ENCODE data around the gene MAP2K5.

Gene MAP2K5

DNA sequence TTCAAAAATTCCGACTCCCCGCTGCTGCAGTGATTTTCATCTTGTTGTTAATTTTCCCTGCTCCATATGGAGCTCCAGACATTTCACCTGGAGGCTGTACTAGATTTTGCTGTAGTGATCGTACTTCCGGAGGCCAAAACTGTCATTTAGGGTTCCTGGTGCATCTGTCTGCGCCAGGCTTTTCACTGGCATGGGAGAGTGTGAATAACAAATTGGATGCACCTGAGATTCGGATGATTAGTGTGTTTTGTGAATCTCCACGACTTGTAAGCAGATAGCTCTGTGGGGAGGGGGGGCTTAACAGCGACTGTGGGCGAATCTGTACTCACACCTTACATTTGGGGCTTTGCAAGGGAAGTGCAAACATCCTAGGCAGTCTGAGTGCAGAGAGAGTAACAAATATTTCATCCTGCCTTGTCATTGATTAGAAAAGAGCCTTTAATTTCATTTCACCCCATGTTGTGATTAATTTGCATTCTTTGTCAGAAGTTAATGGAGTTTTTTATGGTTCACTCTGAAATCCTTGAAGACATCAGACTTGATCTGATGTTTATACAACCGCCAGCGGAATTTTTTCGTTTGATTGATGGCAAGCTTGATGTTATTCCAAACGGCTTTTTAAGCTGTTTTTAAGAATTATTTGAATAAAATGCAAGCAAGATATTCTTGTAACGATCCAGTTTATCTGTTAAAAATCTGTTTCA lies 190.3 kb downstream of the MAP2K5 start (continued):
- TF ChIP-seq, protein P1, sequence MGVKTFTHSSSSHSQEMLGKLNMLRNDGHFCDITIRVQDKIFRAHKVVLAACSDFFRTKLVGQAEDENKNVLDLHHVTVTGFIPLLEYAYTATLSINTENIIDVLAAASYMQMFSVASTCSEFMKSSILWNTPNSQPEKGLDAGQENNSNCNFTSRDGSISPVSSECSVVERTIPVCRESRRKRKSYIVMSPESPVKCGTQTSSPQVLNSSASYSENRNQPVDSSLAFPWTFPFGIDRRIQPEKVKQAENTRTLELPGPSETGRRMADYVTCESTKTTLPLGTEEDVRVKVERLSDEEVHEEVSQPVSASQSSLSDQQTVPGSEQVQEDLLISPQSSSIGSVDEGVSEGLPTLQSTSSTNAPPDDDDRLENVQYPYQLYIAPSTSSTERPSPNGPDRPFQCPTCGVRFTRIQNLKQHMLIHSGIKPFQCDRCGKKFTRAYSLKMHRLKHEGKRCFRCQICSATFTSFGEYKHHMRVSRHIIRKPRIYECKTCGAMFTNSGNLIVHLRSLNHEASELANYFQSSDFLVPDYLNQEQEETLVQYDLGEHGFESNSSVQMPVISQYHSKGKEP (tag by site-specific recombination; IDR thresholded peaks at IDR 0.05), result 0 out of 2 replicates have a peak, but pooled peaks have one; percentile 44
- TF ChIP-seq ZBTB21 (tag by site-specific recombination; IDR thresholded peaks at IDR 0.05) (no peak), ZNF707 (tag by site-specific recombination; IDR thresholded peaks at IDR 0.05) (no peak), ZNF140 (tag by site-specific recombination; IDR thresholded peaks at IDR 0.05) (no peak), ZBTB17 (tag by site-specific recombination; IDR thresholded peaks at IDR 0.05) (peak; percentile 36)

DNA sequence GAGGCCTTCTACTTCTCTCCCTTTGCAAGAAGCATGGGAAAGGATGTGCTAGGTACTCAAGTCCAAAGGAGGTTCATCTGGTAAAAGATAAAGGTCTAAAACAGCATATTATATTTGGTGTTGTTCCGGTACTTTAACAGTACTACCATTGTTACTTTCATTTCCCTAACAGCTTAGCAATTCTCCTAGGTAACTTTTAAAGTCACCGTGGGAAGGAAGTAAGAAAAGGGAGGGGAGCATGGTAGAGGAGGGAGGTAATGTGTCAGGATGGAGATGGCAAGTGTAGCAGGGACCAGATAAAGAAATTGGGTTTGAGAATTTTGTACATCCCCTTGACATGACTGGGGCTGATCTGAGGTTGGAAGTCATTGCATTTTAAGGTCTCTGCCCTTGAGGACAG lies 193.4 kb downstream of the MAP2K5 start:
- no peaks in the 10 kb centered on the region for H3K9me3 ChIP-seq (ENCODE audit: control insufficient read depth, insufficient read depth, low read depth, low read length)
- TF ChIP-seq ZNF426 (tag by site-specific recombination; IDR thresholded peaks at IDR 0.05), result no peak
- TF ChIP-seq ZNF221 (tag by site-specific recombination; IDR thresholded peaks at IDR 0.05; ENCODE audit: borderline replicate concordance), result no peak
- no peak for TF ChIP-seq ZNF175 (tag by site-specific recombination; IDR thresholded peaks at IDR 0.05)
- TF ChIP-seq ZBTB7A (tag by site-specific recombination; IDR thresholded peaks at IDR 0.05; ENCODE audit: low read depth), result no peak
- TF ChIP-seq ZNF366 (tag by site-specific recombination; conservative IDR thresholded peaks at IDR 0.05), result no peak
- TF ChIP-seq, protein P2, sequence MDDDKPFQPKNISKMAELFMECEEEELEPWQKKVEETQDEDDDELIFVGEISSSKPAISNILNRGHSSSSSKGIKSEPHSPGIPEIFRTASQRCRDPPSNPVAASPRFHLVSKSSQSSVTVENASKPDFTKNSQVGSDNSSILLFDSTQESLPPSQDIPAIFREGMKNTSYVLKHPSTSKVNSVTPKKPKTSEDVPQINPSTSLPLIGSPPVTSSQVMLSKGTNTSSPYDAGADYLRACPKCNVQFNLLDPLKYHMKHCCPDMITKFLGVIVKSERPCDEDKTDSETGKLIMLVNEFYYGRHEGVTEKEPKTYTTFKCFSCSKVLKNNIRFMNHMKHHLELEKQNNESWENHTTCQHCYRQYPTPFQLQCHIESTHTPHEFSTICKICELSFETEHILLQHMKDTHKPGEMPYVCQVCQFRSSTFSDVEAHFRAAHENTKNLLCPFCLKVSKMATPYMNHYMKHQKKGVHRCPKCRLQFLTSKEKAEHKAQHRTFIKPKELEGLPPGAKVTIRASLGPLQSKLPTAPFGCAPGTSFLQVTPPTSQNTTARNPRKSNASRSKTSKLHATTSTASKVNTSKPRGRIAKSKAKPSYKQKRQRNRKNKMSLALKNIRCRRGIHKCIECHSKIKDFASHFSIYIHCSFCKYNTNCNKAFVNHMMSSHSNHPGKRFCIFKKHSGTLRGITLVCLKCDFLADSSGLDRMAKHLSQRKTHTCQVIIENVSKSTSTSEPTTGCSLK (tag by site-specific recombination; IDR thresholded peaks at IDR 0.05), result no peak
- TF ChIP-seq ZNF223 (tag by site-specific recombination; IDR thresholded peaks at IDR 0.05), result no peak
- TF ChIP-seq ZBTB21 (tag by site-specific recombination; IDR thresholded peaks at IDR 0.05), result no peak
- no peak for TF ChIP-seq KLF10 (tag by site-specific recombination; IDR thresholded peaks at IDR 0.05)
- no peak for TF ChIP-seq ZFP37 (tag by site-specific recombination; IDR thresholded peaks at IDR 0.05)
- TF ChIP-seq ZNF214 (tag by site-specific recombination; IDR thresholded peaks at IDR 0.05; ENCODE audit: borderline replicate concordance), result no peak
- TF ChIP-seq SCRT1 (tag by site-specific recombination; IDR thresholded peaks at IDR 0.05; ENCODE audit: borderline replicate concordance), result no peak
- TF ChIP-seq, protein P3, sequence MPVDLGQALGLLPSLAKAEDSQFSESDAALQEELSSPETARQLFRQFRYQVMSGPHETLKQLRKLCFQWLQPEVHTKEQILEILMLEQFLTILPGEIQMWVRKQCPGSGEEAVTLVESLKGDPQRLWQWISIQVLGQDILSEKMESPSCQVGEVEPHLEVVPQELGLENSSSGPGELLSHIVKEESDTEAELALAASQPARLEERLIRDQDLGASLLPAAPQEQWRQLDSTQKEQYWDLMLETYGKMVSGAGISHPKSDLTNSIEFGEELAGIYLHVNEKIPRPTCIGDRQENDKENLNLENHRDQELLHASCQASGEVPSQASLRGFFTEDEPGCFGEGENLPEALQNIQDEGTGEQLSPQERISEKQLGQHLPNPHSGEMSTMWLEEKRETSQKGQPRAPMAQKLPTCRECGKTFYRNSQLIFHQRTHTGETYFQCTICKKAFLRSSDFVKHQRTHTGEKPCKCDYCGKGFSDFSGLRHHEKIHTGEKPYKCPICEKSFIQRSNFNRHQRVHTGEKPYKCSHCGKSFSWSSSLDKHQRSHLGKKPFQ (tag by site-specific recombination; IDR thresholded peaks at IDR 0.05), result no peak
- TF ChIP-seq ZFP3 (tag by site-specific recombination; IDR thresholded peaks at IDR 0.05; ENCODE audit: low read depth), result no peak
- TF ChIP-seq, protein P4, sequence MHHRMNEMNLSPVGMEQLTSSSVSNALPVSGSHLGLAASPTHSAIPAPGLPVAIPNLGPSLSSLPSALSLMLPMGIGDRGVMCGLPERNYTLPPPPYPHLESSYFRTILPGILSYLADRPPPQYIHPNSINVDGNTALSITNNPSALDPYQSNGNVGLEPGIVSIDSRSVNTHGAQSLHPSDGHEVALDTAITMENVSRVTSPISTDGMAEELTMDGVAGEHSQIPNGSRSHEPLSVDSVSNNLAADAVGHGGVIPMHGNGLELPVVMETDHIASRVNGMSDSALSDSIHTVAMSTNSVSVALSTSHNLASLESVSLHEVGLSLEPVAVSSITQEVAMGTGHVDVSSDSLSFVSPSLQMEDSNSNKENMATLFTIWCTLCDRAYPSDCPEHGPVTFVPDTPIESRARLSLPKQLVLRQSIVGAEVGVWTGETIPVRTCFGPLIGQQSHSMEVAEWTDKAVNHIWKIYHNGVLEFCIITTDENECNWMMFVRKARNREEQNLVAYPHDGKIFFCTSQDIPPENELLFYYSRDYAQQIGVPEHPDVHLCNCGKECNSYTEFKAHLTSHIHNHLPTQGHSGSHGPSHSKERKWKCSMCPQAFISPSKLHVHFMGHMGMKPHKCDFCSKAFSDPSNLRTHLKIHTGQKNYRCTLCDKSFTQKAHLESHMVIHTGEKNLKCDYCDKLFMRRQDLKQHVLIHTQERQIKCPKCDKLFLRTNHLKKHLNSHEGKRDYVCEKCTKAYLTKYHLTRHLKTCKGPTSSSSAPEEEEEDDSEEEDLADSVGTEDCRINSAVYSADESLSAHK (tag by site-specific recombination; IDR thresholded peaks at IDR 0.05), result no peak
- TF ChIP-seq WT1 (tag by site-specific recombination; IDR thresholded peaks at IDR 0.05), result no peak
- TF ChIP-seq, protein P5, sequence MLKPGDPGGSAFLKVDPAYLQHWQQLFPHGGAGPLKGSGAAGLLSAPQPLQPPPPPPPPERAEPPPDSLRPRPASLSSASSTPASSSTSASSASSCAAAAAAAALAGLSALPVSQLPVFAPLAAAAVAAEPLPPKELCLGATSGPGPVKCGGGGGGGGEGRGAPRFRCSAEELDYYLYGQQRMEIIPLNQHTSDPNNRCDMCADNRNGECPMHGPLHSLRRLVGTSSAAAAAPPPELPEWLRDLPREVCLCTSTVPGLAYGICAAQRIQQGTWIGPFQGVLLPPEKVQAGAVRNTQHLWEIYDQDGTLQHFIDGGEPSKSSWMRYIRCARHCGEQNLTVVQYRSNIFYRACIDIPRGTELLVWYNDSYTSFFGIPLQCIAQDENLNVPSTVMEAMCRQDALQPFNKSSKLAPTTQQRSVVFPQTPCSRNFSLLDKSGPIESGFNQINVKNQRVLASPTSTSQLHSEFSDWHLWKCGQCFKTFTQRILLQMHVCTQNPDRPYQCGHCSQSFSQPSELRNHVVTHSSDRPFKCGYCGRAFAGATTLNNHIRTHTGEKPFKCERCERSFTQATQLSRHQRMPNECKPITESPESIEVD (tag by site-specific recombination; IDR thresholded peaks at IDR 0.05), result no peak
- H3K36me3 ChIP-seq (ENCODE audit: control insufficient read depth in 2 of 2, insufficient read depth in 1 of 2, low read length in 2 of 2), result no peaks in the 10 kb centered on the region; a peak in 1 of 3 replicates
- CTCF ChIA-PET, result interaction anchor here (0.7 kb wide), 1 partner anchor 155 kb away, joined by 3 read pairs; no protein-coding TSS in a partner anchor
- H3K4me1 ChIP-seq (ENCODE audit: control insufficient read depth, insufficient read depth, low read length), result peaks cover 19% of the 10 kb centered on the region; the same call in 1 of the 2 replicates
- H3K27ac ChIP-seq (ENCODE audit: extremely low read depth, low read depth, low read length), result no peak overlapping the region
- POLR2A ChIA-PET, result no interaction called here
- H3K4me3 ChIP-seq (ENCODE audit: low read depth, low read length), result no peak overlapping the region
